SK-N-SH treated with all-trans-retinoic acid at 6 μM for 48 hours (cell line): ENCODE measurements around the gene TASOR2.

ENCODE experiments used
- CSDC2 ChIP-seq: fragments of 250-450 bp; sonication (Bioruptor Pico); IDR thresholded peaks from 2 replicates; pipeline ENCODE4 v1.5.0; 2020; ENCODE audit warnings: mild to moderate bottlenecking, moderate library complexity
- CSRNP3 ChIP-seq: fragments of 250-450 bp; sonication (Bioruptor Pico); IDR thresholded peaks from 2 replicates; pipeline ENCODE4 v1.5.1; 2021; ENCODE audit warnings: mild to moderate bottlenecking, moderate library complexity
- PATZ1 ChIP-seq: fragments of 250-450 bp; sonication (Bioruptor Pico); IDR thresholded peaks from 2 replicates; pipeline ENCODE4 v1.8.0; 2020; ENCODE audit warnings: mild to moderate bottlenecking, moderate library complexity, borderline replicate concordance
- RARB ChIP-seq: fragments of 250-450 bp; sonication (Bioruptor Pico); IDR thresholded peaks from 2 replicates; pipeline ENCODE4 v1.8.0; 2021; ENCODE audit warnings: mild to moderate bottlenecking, moderate library complexity

DNA sequence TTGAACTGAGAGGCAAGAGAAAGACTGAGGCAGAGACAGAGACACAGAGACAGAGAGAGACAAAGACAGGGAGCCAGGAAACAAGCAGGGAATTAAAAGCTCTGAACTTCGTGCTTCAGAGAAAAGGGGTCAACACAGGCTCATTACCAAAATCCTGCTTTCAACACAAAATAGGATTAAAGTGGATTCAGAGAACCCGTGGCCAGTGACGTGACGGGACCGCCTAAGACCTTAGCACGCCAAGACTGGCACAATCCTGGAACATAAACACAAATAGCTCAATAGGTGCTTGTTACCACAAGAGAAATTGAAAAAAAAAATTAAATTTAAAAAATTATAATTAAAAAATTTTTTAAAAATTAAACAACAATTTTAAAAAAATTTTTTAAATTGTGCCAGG is 39.7 kb upstream of the TASOR2 start:
- no peak for TF ChIP-seq CSDC2 (CRISPR knock-in tag)
- no peak for TF ChIP-seq PATZ1 (CRISPR knock-in tag)
- TF ChIP-seq CSRNP3 (CRISPR knock-in tag) = no peak
- no peak for TF ChIP-seq RARB (CRISPR knock-in tag)
